K562 (cell line): Measurements from ENCODE around the gene TPGS2. TPM values are rescaled to one million over a fixed set of nuclear protein-coding genes. Genes with fewer than 3 reads are reported as not detected.

Experiments
- ATAC-seq: fragments of 200-7000 bp; cut with Tn5 transposase; 3 replicates; pipeline ENCODE4 v1.9.1; 2020; ENCODE audit warnings: moderate library complexity
- BruUV-seq: library from RNA; stranded (reverse); fragments of 400-500 nt; replicated peaks from 2 replicates; lab custom pipeline; 2021; lab: Mats Ljungman, UMichigan
- CTCF ChIA-PET: fragments of 300-600 bp; formaldehyde crosslinking; extraction: SDS; loops from one replicate; lab custom pipeline; 2021; ENCODE audit warnings: low intra/inter-chr PET ratio; lab: Yijun Ruan, JAX
- POLR2A ChIA-PET: fragments of 300-600, 350-650 bp; sonication (Branson Sonifier 250); formaldehyde crosslinking; extraction: SDS; loops from one replicate; lab custom pipeline; 2021; ENCODE audit warnings: antibody characterized with exemption, inconsistent platforms; lab: Yijun Ruan, JAX
- DNase-seq, 4 experiments: peaks; one replicate each; pipeline versions ENCODE4 v3.0.0 to v3.0.0-alpha.2; 2011 to 2018; ENCODE audit warnings: low spot score in 3 of 4, mixed read lengths in 3 of 4; ENCODE audit errors: extremely low read depth in 1 of 4
- FAIRE-seq: peaks from 2 replicates; lab custom pipeline; 2011; peaks lifted over from hg19 to GRCh38; lab: Jason Lieb, UNC
- H2AFZ ChIP-seq: 2 replicates; pipeline ENCODE4 v1.6.0; 2011; ENCODE audit warnings: low read depth, low read length, control low read depth, inconsistent platforms
- H3K27ac ChIP-seq: fragments of 200-600 bp; 3 replicates; pipeline ENCODE4 v1.8.0; 2011; ENCODE audit warnings: low read depth, mild to moderate bottlenecking, control low read depth, inconsistent platforms, low read length, moderate library complexity, mixed read lengths; ENCODE audit errors: extremely low read depth
- H3K27me3 ChIP-seq, 2 experiments: fragments of 300-600 bp in 1 of 2; 2 replicates in 1 of 2; 3 replicates in 1 of 2; pipeline versions ENCODE4 v1.6.0 to v1.8.0; 2011; ENCODE audit warnings: inconsistent platforms in 2 of 2, low read length in 2 of 2, mild to moderate bottlenecking in 1 of 2, mixed read lengths in 1 of 2, moderate library complexity in 1 of 2; ENCODE audit not compliant: control insufficient read depth in 2 of 2, insufficient read depth in 2 of 2
- H3K36me3 ChIP-seq: fragments of 300-600 bp; 3 replicates; pipeline ENCODE4 v1.8.0; 2011; ENCODE audit warnings: mild to moderate bottlenecking, low read length, inconsistent platforms; ENCODE audit not compliant: control insufficient read depth, insufficient read depth
- H3K4me1 ChIP-seq, 2 experiments: fragments of 200-600 bp in 1 of 2; replicated peaks in 1 of 2; 2 replicates in 1 of 2; 3 replicates in 1 of 2; pipeline versions ENCODE4 v1.5.1 to v1.8.0; 2011; ENCODE audit warnings: inconsistent platforms in 2 of 2, low read length in 2 of 2, mild to moderate bottlenecking in 1 of 2, mixed read lengths in 1 of 2, moderate library complexity in 1 of 2; ENCODE audit not compliant: control insufficient read depth in 2 of 2, insufficient read depth in 2 of 2
- H3K4me2 ChIP-seq: 2 replicates; pipeline ENCODE4 v1.6.1; 2011; ENCODE audit warnings: low read length, control low read depth, inconsistent platforms, mixed read lengths; ENCODE audit not compliant: insufficient read depth
- H3K4me3 ChIP-seq: fragments of 200-600 bp; sonication (generic), shearing (Covaris generic); 2 replicates; pipeline ENCODE4 v1.5.1; 2016; ENCODE audit warnings: control low read depth, inconsistent platforms
- H3K79me2 ChIP-seq: fragments of 200-600 bp; 3 replicates; pipeline ENCODE4 v1.8.0; 2011; ENCODE audit warnings: low read length, inconsistent platforms; ENCODE audit not compliant: control insufficient read depth, insufficient read depth
- H3K9ac ChIP-seq, 2 experiments: 2 replicates each; pipeline versions ENCODE4 v1.6.0 to v1.6.1; 2011; ENCODE audit warnings: low read depth in 2 of 2, low read length in 2 of 2, control low read depth in 1 of 2, inconsistent platforms in 1 of 2, mild to moderate bottlenecking in 1 of 2, mixed read lengths in 1 of 2; ENCODE audit not compliant: insufficient read depth in 1 of 2
- H3K9me1 ChIP-seq: one replicate; pipeline ENCODE4 v1.6.0; 2011; ENCODE audit warnings: inconsistent platforms, mild to moderate bottlenecking, low read length, moderate library complexity; ENCODE audit not compliant: control insufficient read depth, insufficient read depth
- H3K9me3 ChIP-seq: replicated peaks from 2 replicates; pipeline ENCODE4 v1.5.1; 2011; ENCODE audit warnings: low read depth, low read length, inconsistent platforms; ENCODE audit not compliant: control insufficient read depth, insufficient read depth
- H4K20me1 ChIP-seq: replicated peaks from 2 replicates; pipeline ENCODE4 v1.6.1; 2011; ENCODE audit warnings: low read length, inconsistent platforms, mixed read lengths; ENCODE audit not compliant: control insufficient read depth, insufficient read depth
- E2F3 ChIP-seq: fragments of 250-450 bp; sonication (Bioruptor Pico); IDR thresholded peaks from 2 replicates; pipeline ENCODE4 v1.4.0; 2020; ENCODE audit warnings: mild to moderate bottlenecking
- ETV5 ChIP-seq: sonication (generic); formaldehyde crosslinking; IDR thresholded peaks from 2 replicates; pipeline ENCODE4 v1.4.0; 2020; ENCODE audit warnings: low read depth, mild to moderate bottlenecking, missing genetic modification reagents
- KDM4B ChIP-seq, 2 experiments: fragments of 450-650 bp in 1 of 2; sonication (generic) in 1 of 2; IDR thresholded peaks; 2 replicates each; pipeline ENCODE4 v1.6.1; 2016 to 2017; ENCODE audit warnings: borderline replicate concordance in 2 of 2, antibody characterized with exemption in 1 of 2, low read depth in 1 of 2, mild to moderate bottlenecking in 1 of 2
- MLX ChIP-seq, 2 experiments: fragments of 450-650 bp in 1 of 2; sonication (generic) in 1 of 2; formaldehyde crosslinking; conservative IDR thresholded peaks; 2 replicates each; pipeline versions ENCODE4 v1.4.0 to v1.8.1; 2020 to 2022; ENCODE audit warnings: mild to moderate bottlenecking in 1 of 2, missing genetic modification reagents in 1 of 2
- MTA2 ChIP-seq: fragments of 450-650 bp; IDR thresholded peaks from 2 replicates; pipeline ENCODE4 v1.6.1; 2016; ENCODE audit warnings: low read depth
- MYC ChIP-seq, 2 experiments: fragments of 250-450 bp in 1 of 2; sonication (Bioruptor Pico) in 1 of 2; IDR thresholded peaks; 2 replicates each; pipeline versions ENCODE4 v1.5.1 to v1.6.1; 2012 to 2021; ENCODE audit warnings: low read depth in 2 of 2, borderline replicate concordance in 1 of 2, improper control_type of control experiment in 1 of 2, low read length in 1 of 2, mild to moderate bottlenecking in 1 of 2, moderate library complexity in 1 of 2
- NKRF ChIP-seq: fragments of 450-650 bp; IDR thresholded peaks from 2 replicates; pipeline ENCODE4 v1.6.1; 2016; ENCODE audit warnings: borderline replicate concordance
- PURB ChIP-seq: sonication (generic); formaldehyde crosslinking; IDR thresholded peaks from 2 replicates; pipeline ENCODE4 v1.9.0; 2021; ENCODE audit warnings: low read depth, mild to moderate bottlenecking, missing genetic modification reagents
- RBBP5 ChIP-seq: fragments of 200-600 bp; sonication (generic); IDR thresholded peaks from 2 replicates; pipeline ENCODE4 v1.6.1; 2012; ENCODE audit warnings: borderline replicate concordance, mild to moderate bottlenecking, low read length, control low read depth, inconsistent platforms; ENCODE audit not compliant: insufficient read depth, poor library complexity, severe bottlenecking
- SAFB2 ChIP-seq: fragments of 200-400 bp; formaldehyde crosslinking; IDR thresholded peaks from 2 replicates; pipeline ENCODE4 v1.6.1; 2018; ENCODE audit warnings: borderline replicate concordance, low read length, low read depth, moderate library complexity; ENCODE audit not compliant: severe bottlenecking
- SAP30 ChIP-seq: fragments of 200-600 bp; sonication (generic); IDR thresholded peaks from 2 replicates; pipeline ENCODE4 v1.6.1; 2012; ENCODE audit warnings: borderline replicate concordance, low read depth, mild to moderate bottlenecking, moderate library complexity, low read length, control low read depth, inconsistent platforms; ENCODE audit not compliant: insufficient read depth, poor library complexity, severe bottlenecking
- TAF1 ChIP-seq: IDR thresholded peaks from 2 replicates; pipeline ENCODE4 v1.6.1; 2011; ENCODE audit warnings: mild to moderate bottlenecking, low read length, moderate library complexity; ENCODE audit not compliant: insufficient read depth, control insufficient read depth, severe bottlenecking; ENCODE audit errors: extremely low read depth
- ZNF436 ChIP-seq: fragments of 250-450, 450-650 bp; sonication (Bioruptor Pico); formaldehyde crosslinking; IDR thresholded peaks from 2 replicates; pipeline ENCODE4 v1.7.0; 2020; ENCODE audit warnings: mild to moderate bottlenecking
- WGBS: fragments of 100-300 bp; shearing (Covaris generic); methylation state at CpG from one replicate; pipeline ENCODE4 v1.1.6; 2016; ENCODE audit warnings: low coverage, mixed read lengths; ENCODE audit not compliant: insufficient coverage; ENCODE audit errors: missing lambda C conversion rate; 5-methylcytosine and 5-hydroxymethylcytosine counted together
- in situ Hi-C: fragments of 300-500 bp; cut with MboI; formaldehyde crosslinking; loops from 4 replicates; pipeline ENCODE4 v1.15.0; 2018; ENCODE audit warnings: inconsistent platforms, mixed read lengths
- intact Hi-C: fragments of 100-400 bp; cut with micrococcal nuclease; formaldehyde crosslinking; loops from 2 replicates; pipeline ENCODE4 v1.14.2; 2022
- polyA plus RNA-seq, 8 experiments: library from polyadenylated mRNA; depleted of rRNA in 4 of 8; stranded (reverse) in 5 of 8; unstranded in 3 of 8; fragments of >200 nt; fragmentation: Nextera tagmentation in 2 of 8; fragmentation: Illumina TruSeq in 1 of 8; extraction: Ambion mirVana in 2 of 8; extraction: Trizol in 1 of 8; gene quantifications; 2 replicates each; pipeline versions ENCODE4 v1.2.1 to v1.2.3, GENCODE V29; 2011 to 2014; ENCODE audit warnings: inconsistent platforms in 1 of 8, missing spikeins in 1 of 8
- total RNA-seq, 7 experiments: library from RNA; depleted of rRNA in 6 of 7; stranded (reverse); fragments of >200 nt in 6 of 7; fragmentation: Illumina TruSeq in 2 of 7; extraction: Trizol in 2 of 7; gene quantifications; 2 replicates each; pipeline versions ENCODE4 v1.2.1 to v1.2.3, GENCODE V29; 2011 to 2021; ENCODE audit warnings: low replicate concordance in 1 of 7

Gene TPGS2
- total and polyA plus RNA-seq, 9 of the 15 experiments (the other 6 are each of a cell fraction or from before 2014, with no cell fraction given) = 94.2 to 449 (median 134) TPM

GRCh38 chr18:36829362-36830157, 758 bp upstream of the TPGS2 start (continued):
- TF ChIP-seq MYC (IDR thresholded peaks at IDR 0.05; ENCODE audit: low read depth, low read length) (no peak), MYC (CRISPR knock-in tag; IDR thresholded peaks at IDR 0.05; ENCODE audit: borderline replicate concordance, low read depth) (0 out of 2 replicates have a peak, but pooled peaks have one; percentile 27), RBBP5 (peak; percentile 3), TAF1 (peak; percentile 2), ZNF436 (no peak)

GRCh38 chr18:36828157-36828629, 609 bp downstream of the TPGS2 start:
- DNase-seq (peak in 1 of 4 experiments; percentile 62), FAIRE-seq (no peak)
- no peak for TF ChIP-seq E2F3 (CRISPR knock-in tag)
- no peak; the same call in 1 of the 2 replicates for TF ChIP-seq NKRF
- TF ChIP-seq MLX (CRISPR knock-in tag; conservative IDR thresholded peaks at IDR 0.05) = no peak
- TF ChIP-seq KDM4B (IDR thresholded peaks at IDR 0.05; ENCODE audit: borderline replicate concordance in 2 of 2, low read depth in 1 of 2) = no peak
- TF ChIP-seq SAP30 = no peak
- no peak for TF ChIP-seq SAFB2
- no peak for TF ChIP-seq PURB (CRISPR knock-in tag)
- TF ChIP-seq MTA2 = no peak
- no peak; the same call in 1 of the 2 replicates for TF ChIP-seq ETV5

More at GRCh38 chr18:36828157-36828629, 609 bp downstream of the TPGS2 start:
- H3K27me3 ChIP-seq = no peaks in the 10 kb centered on the region; a peak in 1 of 5 replicates
- intact Hi-C loops (no loop called here), in situ Hi-C loops (no loop called here)
- H2AFZ ChIP-seq = peak overlapping the region; percentile 99
- peak overlapping the region; percentile 95 for H3K4me3 ChIP-seq
- peak; percentile 56 for ATAC-seq
- peaks cover 74% of the 10 kb centered on the region for H3K79me2 ChIP-seq
- H3K27ac ChIP-seq = peak overlapping the region; percentile 87
- H3K9ac ChIP-seq = peak overlapping the region; percentile 89 to 97
- peak overlapping the region; percentile 99 for H3K4me2 ChIP-seq
- H3K4me1 ChIP-seq = peaks cover 3 to 24% of the 10 kb centered on the region in 2 experiments; a peak in 3 of 5 replicates
- H3K36me3 ChIP-seq = peaks cover 25% of the 10 kb centered on the region
- BruUV-seq = TSS peak; percentile 63
- H3K9me3 ChIP-seq = no peaks in the 10 kb centered on the region
- under 1% methylated on average over 18 of the region's 18 CpGs for WGBS
- H3K9me1 ChIP-seq = no peaks in the 10 kb centered on the region
- H4K20me1 ChIP-seq = no peaks in the 10 kb centered on the region
- POLR2A ChIA-PET = interaction anchor here (0.7 to 2.5 kb wide), 8 partner anchors 9 to 847 kb away, joined by 3 to 19 read pairs (median 5); no protein-coding TSS in a partner anchor
- CTCF ChIA-PET = interaction anchor here (0.7 to 1.2 kb wide), 2 partner anchors 36 to 70 kb away, joined by 3 to 4 read pairs; no protein-coding TSS in a partner anchor
